HepG2 (cell line): ENCODE results near the gene WDR87. TPM values are rescaled to one million over a fixed set of nuclear protein-coding genes. Genes with fewer than 3 reads are reported as not detected.

Source experiments
- ATAC-seq: fragments of 200-7000 bp; cut with Tn5 transposase; 3 replicates; pipeline ENCODE4 v1.9.1; 2020; ENCODE audit warnings: mild to moderate bottlenecking, moderate library complexity
- BruUV-seq: library from RNA; stranded (reverse); fragments of 400-500 nt; replicated peaks from 2 replicates; lab custom pipeline; 2021; lab: Mats Ljungman, UMichigan
- CTCF ChIA-PET: fragments of 300-600 bp; formaldehyde crosslinking; extraction: SDS; loops from one replicate; lab custom pipeline; 2021; ENCODE audit warnings: low total read pairs, inconsistent platforms, low intra/inter-chr PET ratio; lab: Yijun Ruan, JAX
- POLR2A ChIA-PET: fragments of 350-600 bp; sonication (Branson Sonifier 250); formaldehyde crosslinking; loops from one replicate; lab custom pipeline; 2020; ENCODE audit warnings: antibody characterized with exemption, inconsistent platforms; lab: Yijun Ruan, JAX
- DNase-seq: peaks from one replicate; pipeline ENCODE4 v3.0.0-alpha.2; 2015; ENCODE audit warnings: low spot score
- FAIRE-seq: peaks from 3 replicates; lab custom pipeline; 2011; peaks lifted over from hg19 to GRCh38; lab: Jason Lieb, UNC
- H2AFZ ChIP-seq: one replicate; pipeline ENCODE4 v1.6.1; 2011; ENCODE audit warnings: low read length, inconsistent platforms
- H3K27ac ChIP-seq: fragments of 300-600 bp; 3 replicates; pipeline ENCODE4 v1.8.0; 2011; ENCODE audit warnings: mixed run types, mild to moderate bottlenecking, mixed read lengths, low read length, inconsistent platforms; ENCODE audit not compliant: insufficient read depth; ENCODE audit errors: extremely low read length
- H3K27me3 ChIP-seq, 2 experiments: fragments of 200-600 bp in 1 of 2; 2 replicates in 1 of 2; 3 replicates in 1 of 2; pipeline versions ENCODE4 v1.6.0 to v1.8.0; 2011; ENCODE audit warnings: low read length in 2 of 2, mild to moderate bottlenecking in 2 of 2, moderate library complexity in 2 of 2, inconsistent platforms in 1 of 2; ENCODE audit not compliant: insufficient read depth in 2 of 2, control insufficient read depth in 1 of 2
- H3K36me3 ChIP-seq, 2 experiments: fragments of 200-600 bp in 1 of 2; replicated peaks in 1 of 2; 2 replicates in 1 of 2; 3 replicates in 1 of 2; pipeline versions ENCODE4 v1.5.1 to v1.8.0; 2011; ENCODE audit warnings: low read length in 2 of 2, inconsistent platforms in 1 of 2; ENCODE audit not compliant: insufficient read depth in 2 of 2, control insufficient read depth in 1 of 2
- H3K4me1 ChIP-seq: 2 replicates; pipeline ENCODE4 v1.5.1; 2012; ENCODE audit warnings: low read length, inconsistent platforms; ENCODE audit not compliant: insufficient read depth
- H3K4me2 ChIP-seq: 2 replicates; pipeline ENCODE4 v1.6.0; 2011; ENCODE audit warnings: low read depth, low read length, inconsistent platforms
- H3K4me3 ChIP-seq, 3 experiments: fragments of 200-600 bp in 1 of 3; sonication (generic), shearing (Covaris generic) in 1 of 3; replicated peaks in 1 of 3; 2 replicates each; pipeline ENCODE4 v1.5.1; 2011 to 2016; ENCODE audit warnings: low read length in 3 of 3, inconsistent platforms in 2 of 3, low read depth in 2 of 3, mild to moderate bottlenecking in 2 of 3, control low read depth in 1 of 3, mixed read lengths in 1 of 3; ENCODE audit not compliant: insufficient read depth in 1 of 3
- H3K79me2 ChIP-seq: one replicate; pipeline ENCODE4 v1.6.1; 2011; ENCODE audit warnings: low read length, inconsistent platforms; ENCODE audit not compliant: insufficient read depth
- H3K9ac ChIP-seq: 2 replicates; pipeline ENCODE4 v1.6.0; 2011; ENCODE audit warnings: mild to moderate bottlenecking, low read depth, low read length, inconsistent platforms; ENCODE audit not compliant: insufficient read depth
- H3K9me3 ChIP-seq: 2 replicates; pipeline ENCODE4 v1.5.1; 2012; ENCODE audit warnings: mild to moderate bottlenecking, low read length
- H4K20me1 ChIP-seq: 2 replicates; pipeline ENCODE4 v1.6.0; 2011; ENCODE audit warnings: inconsistent platforms, mild to moderate bottlenecking, low read length, moderate library complexity; ENCODE audit not compliant: insufficient read depth
- MAFK ChIP-seq, 2 experiments: IDR thresholded peaks in 1 of 2; conservative IDR thresholded peaks in 1 of 2; 2 replicates each; pipeline ENCODE4 v1.6.1; 2011; ENCODE audit warnings: improper control_type of control experiment in 2 of 2, low read length in 2 of 2
- NFYC ChIP-seq: IDR thresholded peaks from 2 replicates; pipeline ENCODE4 v1.6.1; 2016; ENCODE audit warnings: missing genetic modification reagents, missing compliant biosample characterization
- POLR2AphosphoS5 ChIP-seq: IDR thresholded peaks from 2 replicates; pipeline ENCODE4 v1.6.1; 2012; ENCODE audit warnings: low read depth, low read length
- ZNF10 ChIP-seq: sonication (generic); formaldehyde crosslinking; IDR thresholded peaks from 2 replicates; pipeline ENCODE4 v1.4.0; 2020; ENCODE audit warnings: mild to moderate bottlenecking, low read depth, missing genetic modification reagents, borderline replicate concordance
- ZNF121 ChIP-seq: sonication (generic); formaldehyde crosslinking; IDR thresholded peaks from 2 replicates; pipeline ENCODE4 v1.5.0; 2020; ENCODE audit warnings: mild to moderate bottlenecking, missing genetic modification reagents
- ZNF652 ChIP-seq: IDR thresholded peaks from 2 replicates; pipeline ENCODE4 v1.6.1; 2016; ENCODE audit warnings: low read depth, borderline replicate concordance
- WGBS: methylation state at CpG from one replicate; pipeline ENCODE4 v1.1.6; 2017; ENCODE audit warnings: low lambda C conversion rate; 5-methylcytosine and 5-hydroxymethylcytosine counted together
- in situ Hi-C: cut with HindIII; loops from 2 replicates; pipeline ENCODE4 v1.10.0; 2017; ENCODE audit warnings: low pct_unique_long_range_greater_than_20kb; ENCODE audit not compliant: extremely low pct_ligation_motif_present
- intact Hi-C: fragments of 100-400 bp; cut with micrococcal nuclease; formaldehyde crosslinking; loops from one replicate; pipeline ENCODE4 v1.10.0; 2022; ENCODE audit not compliant: unreplicated experiment
- polyA plus RNA-seq, 8 experiments: library from polyadenylated mRNA; depleted of rRNA in 3 of 8; stranded (reverse) in 7 of 8; unstranded in 1 of 8; fragments of >200 nt; fragmentation: Illumina TruSeq in 4 of 8; extraction: Trizol in 4 of 8; gene quantifications; 2 replicates each; pipeline versions ENCODE4 v1.2.1 to v1.2.3, GENCODE V29; 2011 to 2016; ENCODE audit warnings: low read depth in 4 of 8, missing spikeins in 1 of 8, mixed read lengths in 1 of 8; ENCODE audit not compliant: insufficient read depth in 1 of 8
- total RNA-seq, 5 experiments: library from RNA; depleted of rRNA; stranded (reverse); fragments of >200 nt; fragmentation: Illumina TruSeq; extraction: Trizol; gene quantifications; 2 replicates each; pipeline ENCODE4 v1.2.3, GENCODE V29; 2016; ENCODE audit warnings: low read depth in 1 of 5
- TF ChIP-seq, protein P1 (sequence below): sonication (generic); formaldehyde crosslinking; IDR thresholded peaks from 2 replicates; pipeline ENCODE4 v1.5.1; 2020; ENCODE audit warnings: missing genetic modification reagents, mild to moderate bottlenecking, borderline replicate concordance

WDR87 gene
- total and polyA plus RNA-seq, 2 of the 13 experiments (the other 11 are each of a cell fraction or from before 2014, with no cell fraction given): not detected

DNA sequence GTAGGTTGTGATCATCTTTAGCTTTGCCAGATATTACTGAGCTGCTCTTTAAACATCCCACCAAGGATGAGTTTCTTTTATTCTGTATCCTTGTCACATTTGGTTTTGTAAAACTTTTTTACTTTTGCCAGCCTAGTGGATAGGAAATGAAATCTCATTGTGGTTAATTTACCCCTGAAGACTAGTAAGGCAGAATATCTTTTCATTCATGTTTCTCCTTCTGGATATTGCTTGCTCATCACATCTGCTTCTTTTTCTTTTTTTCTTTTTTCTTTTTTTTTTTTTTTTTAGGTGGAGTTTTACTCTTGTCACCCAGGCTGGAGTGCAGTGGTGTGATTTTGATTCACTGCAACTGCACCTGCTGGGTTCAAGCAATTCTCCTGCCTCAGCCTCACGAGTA, 32.0 kb upstream of the WDR87 start:
- no peak for ATAC-seq
- H3K4me3 ChIP-seq: no peak overlapping the region
- H3K4me1 ChIP-seq: peaks cover 57% of the 10 kb centered on the region
- no peaks in the 10 kb centered on the region; a peak in 1 of 5 replicates for H3K36me3 ChIP-seq
- TF ChIP-seq MAFK (conservative IDR thresholded peaks at IDR 0.05 in 1 of 2, IDR thresholded peaks at IDR 0.05 in 1 of 2; ENCODE audit: low read length in 2 of 2) (peak; percentile 39 to 47), POLR2AphosphoS5 (no peak), ZNF652 (CRISPR knock-in tag) (no peak), ZNF10 (no peak)
- TF ChIP-seq, protein P1, sequence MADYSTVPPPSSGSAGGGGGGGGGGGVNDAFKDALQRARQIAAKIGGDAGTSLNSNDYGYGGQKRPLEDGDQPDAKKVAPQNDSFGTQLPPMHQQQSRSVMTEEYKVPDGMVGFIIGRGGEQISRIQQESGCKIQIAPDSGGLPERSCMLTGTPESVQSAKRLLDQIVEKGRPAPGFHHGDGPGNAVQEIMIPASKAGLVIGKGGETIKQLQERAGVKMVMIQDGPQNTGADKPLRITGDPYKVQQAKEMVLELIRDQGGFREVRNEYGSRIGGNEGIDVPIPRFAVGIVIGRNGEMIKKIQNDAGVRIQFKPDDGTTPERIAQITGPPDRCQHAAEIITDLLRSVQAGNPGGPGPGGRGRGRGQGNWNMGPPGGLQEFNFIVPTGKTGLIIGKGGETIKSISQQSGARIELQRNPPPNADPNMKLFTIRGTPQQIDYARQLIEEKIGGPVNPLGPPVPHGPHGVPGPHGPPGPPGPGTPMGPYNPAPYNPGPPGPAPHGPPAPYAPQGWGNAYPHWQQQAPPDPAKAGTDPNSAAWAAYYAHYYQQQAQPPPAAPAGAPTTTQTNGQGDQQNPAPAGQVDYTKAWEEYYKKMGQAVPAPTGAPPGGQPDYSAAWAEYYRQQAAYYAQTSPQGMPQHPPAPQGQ: no peak
- no peaks in the 10 kb centered on the region for H3K27me3 ChIP-seq
- no peak overlapping the region for H2AFZ ChIP-seq
- POLR2A ChIA-PET: no interaction called here
- peaks cover 32% of the 10 kb centered on the region for H3K79me2 ChIP-seq
- no peak for DNase-seq
- CTCF ChIA-PET: no interaction called here
- H3K27ac ChIP-seq: no peak overlapping the region
- H3K9ac ChIP-seq: no peak overlapping the region
- no peak for FAIRE-seq
- H3K4me2 ChIP-seq: no peak overlapping the region
- peaks cover 9% of the 10 kb centered on the region for H3K9me3 ChIP-seq
- BruUV-seq: no TSS peak
- intact Hi-C loops (no loop called here), in situ Hi-C loops (no loop called here)
- 100% methylated on average over 1 of the region's 1 CpG for WGBS
- no peaks in the 10 kb centered on the region for H4K20me1 ChIP-seq

DNA sequence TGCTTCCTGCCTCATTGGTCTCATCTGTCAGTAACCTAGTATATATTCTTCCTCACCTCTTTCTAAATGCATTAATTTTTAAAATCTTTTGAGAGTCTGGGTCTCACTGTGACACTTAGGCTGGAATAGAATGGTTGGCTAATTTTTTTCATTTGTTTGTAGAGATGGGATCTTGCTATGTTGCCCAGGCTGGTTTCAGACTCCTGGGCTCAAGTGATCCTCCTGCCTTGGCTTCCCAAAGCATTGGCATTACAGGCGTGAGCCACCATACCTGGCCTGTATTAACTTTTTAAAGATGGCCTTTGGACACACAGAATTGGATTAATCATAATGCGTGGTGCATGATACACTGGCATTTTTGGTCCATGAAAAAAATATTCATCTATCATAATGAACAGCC, 30.5 kb upstream of the WDR87 start:
- no peak for FAIRE-seq
- no peak overlapping the region for H3K27ac ChIP-seq

More for the DNA sequence above, 30.5 kb upstream of the WDR87 start:
- Histone ChIP-seq H3K27me3 (no peaks in the 10 kb centered on the region), H3K9ac (no peak overlapping the region), H3K4me3 (no peak overlapping the region), H2AFZ (no peak overlapping the region), H3K79me2 (peaks cover 31% of the 10 kb centered on the region), H3K9me3 (peaks cover 9% of the 10 kb centered on the region), H4K20me1 (no peaks in the 10 kb centered on the region), H3K4me1 (peaks cover 54% of the 10 kb centered on the region), H3K4me2 (no peak overlapping the region), H3K36me3 (no peaks in the 10 kb centered on the region; a peak in 1 of 5 replicates)
- ChIA-PET POLR2A (no interaction called here), CTCF (no interaction called here)
- in situ Hi-C loops (no loop called here), intact Hi-C loops (no loop called here)
- WGBS: 100% methylated on average over 2 of the region's 2 CpGs
- TF ChIP-seq NFYC (CRISPR knock-in tag) (no peak), ZNF121 (CRISPR knock-in tag) (peak; percentile 83)
- DNase-seq (no peak), ATAC-seq (no peak)
- BruUV-seq: no TSS peak
